ENCODE data around the gene IRF2.

The IRF2 gene

DNA sequence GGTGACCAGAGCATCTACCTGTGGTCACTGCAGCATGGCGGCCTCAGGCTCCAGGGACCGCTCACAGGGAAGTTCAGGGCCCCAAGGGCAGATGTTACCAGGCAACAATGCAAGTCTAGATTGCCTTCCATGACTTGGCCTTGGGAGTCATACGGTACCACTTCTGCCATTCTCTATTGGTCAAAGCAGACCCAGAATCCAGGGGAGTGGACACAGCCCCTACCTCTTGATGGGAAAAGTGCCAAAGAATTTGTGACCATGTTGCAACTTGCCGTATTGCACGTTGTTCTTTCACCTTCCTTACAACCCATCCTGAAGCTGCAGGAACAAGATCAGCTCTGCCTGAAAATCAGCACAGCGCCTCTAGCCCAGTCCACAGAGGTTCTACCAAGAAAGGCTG, 111.1 kb downstream of the IRF2 start:
- TF ChIP-seq ZFX (IDR thresholded peaks at IDR 0.05; ENCODE audit: borderline replicate concordance) = no peak
- TF ChIP-seq, protein P1, sequence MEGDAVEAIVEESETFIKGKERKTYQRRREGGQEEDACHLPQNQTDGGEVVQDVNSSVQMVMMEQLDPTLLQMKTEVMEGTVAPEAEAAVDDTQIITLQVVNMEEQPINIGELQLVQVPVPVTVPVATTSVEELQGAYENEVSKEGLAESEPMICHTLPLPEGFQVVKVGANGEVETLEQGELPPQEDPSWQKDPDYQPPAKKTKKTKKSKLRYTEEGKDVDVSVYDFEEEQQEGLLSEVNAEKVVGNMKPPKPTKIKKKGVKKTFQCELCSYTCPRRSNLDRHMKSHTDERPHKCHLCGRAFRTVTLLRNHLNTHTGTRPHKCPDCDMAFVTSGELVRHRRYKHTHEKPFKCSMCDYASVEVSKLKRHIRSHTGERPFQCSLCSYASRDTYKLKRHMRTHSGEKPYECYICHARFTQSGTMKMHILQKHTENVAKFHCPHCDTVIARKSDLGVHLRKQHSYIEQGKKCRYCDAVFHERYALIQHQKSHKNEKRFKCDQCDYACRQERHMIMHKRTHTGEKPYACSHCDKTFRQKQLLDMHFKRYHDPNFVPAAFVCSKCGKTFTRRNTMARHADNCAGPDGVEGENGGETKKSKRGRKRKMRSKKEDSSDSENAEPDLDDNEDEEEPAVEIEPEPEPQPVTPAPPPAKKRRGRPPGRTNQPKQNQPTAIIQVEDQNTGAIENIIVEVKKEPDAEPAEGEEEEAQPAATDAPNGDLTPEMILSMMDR (IDR thresholded peaks at IDR 0.05) = no peak
- H3K27ac ChIP-seq = no peak overlapping the region

DNA sequence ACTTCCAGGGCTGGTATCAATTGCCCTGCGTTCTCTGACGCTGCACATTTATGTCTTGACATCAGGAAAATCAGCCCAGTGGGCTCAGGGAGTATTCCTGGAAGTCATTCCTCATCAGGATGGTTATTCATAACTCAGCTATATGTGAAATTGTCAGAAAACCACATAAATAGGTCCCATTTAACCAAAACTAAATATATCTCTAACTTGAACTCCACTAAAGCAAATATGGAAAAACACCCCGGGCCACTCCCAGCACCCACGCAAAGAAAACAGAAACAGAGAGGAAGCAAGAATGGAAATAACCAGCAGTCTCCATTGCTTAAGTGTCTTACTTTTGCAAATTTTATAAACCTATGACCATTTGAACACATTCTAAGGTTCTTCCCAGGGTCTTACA, 112.0 kb downstream of the IRF2 start:
- no peak for TF ChIP-seq ZFX (IDR thresholded peaks at IDR 0.05; ENCODE audit: borderline replicate concordance)
- TF ChIP-seq, protein P1 (IDR thresholded peaks at IDR 0.05) = no peak
- no peak overlapping the region for H3K27ac ChIP-seq

DNA sequence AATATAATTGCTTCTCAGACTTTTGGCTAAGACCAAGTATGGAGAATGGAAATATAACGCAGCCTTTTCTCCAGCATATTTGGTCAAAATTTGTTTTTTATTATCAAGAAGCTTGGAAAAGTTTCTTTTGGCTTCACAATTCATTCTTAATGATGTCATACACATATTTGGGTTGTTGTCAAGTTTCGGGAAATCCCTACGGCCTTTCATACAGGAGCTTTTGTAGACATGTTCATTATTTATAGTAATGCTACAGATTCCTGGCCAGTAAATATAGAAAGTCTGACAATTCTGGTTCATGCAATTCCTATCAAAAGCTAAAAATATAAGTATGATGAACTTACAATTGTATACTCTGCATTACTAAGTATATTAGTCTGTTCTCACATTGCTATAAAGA, 112.9 kb downstream of the IRF2 start:
- TF ChIP-seq, protein P1 (IDR thresholded peaks at IDR 0.05) = no peak
- no peak for TF ChIP-seq ZFX (IDR thresholded peaks at IDR 0.05; ENCODE audit: borderline replicate concordance)
- no peak overlapping the region for H3K27ac ChIP-seq

DNA sequence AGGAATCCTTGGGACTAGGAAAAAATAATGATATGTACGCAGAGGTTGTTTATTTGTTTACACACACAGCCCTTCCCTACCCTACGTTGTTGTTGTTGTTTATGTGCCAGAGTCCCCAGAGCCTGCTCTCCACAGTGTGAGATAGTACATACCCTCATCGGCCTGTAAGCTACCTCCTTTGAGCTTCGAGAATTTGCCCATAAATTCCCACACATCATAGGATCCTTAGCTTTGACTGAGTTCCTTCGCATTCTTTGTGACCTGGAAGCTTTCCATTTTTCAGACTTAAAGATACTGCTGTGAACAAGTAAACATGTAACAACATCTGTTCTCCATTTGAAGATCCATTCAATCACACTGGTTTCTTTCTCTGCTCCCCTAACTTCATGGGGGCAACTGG, 114.5 kb downstream of the IRF2 start:
- no peak overlapping the region for H3K27ac ChIP-seq
- TF ChIP-seq, protein P1 (IDR thresholded peaks at IDR 0.05) = no peak
- TF ChIP-seq ZFX (IDR thresholded peaks at IDR 0.05; ENCODE audit: borderline replicate concordance) = no peak

DNA sequence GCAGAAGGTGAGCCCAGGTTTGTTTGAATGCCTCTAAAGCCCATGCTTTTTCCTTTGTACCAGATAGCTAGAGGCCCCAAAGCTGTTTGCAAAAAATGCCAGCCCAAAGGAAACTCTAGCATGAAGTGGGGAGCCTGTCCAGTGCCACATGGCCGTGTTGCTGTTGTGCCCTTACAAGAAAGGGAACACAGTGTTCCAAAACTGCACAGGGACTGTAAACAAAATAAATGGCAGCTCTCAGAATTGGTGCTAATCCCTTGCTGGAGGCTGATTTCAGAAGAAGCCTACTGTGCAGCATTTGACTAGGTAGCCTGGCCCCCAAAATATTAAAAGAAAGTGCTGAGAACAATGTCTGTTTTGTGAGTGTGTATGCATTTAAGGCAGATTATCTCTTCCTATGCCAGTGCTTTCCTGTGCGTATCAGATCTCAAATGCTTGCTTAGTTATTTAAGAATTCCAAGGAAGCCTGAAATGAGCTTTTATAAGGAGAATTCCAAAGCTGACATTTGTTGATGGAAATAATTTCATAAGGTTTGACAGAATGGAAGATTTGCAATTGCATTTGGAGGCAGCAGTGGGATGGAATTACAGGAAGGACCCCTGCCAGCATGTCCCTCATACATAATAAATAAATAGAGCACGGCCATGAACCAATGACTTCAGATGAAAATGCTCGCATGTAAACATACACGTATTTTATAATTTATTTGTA, 115.7 kb downstream of the IRF2 start:
- TF ChIP-seq ZFX (IDR thresholded peaks at IDR 0.05; ENCODE audit: borderline replicate concordance) = no peak
- TF ChIP-seq, protein P1 (IDR thresholded peaks at IDR 0.05) = no peak
- no peak overlapping the region for H3K27ac ChIP-seq

DNA sequence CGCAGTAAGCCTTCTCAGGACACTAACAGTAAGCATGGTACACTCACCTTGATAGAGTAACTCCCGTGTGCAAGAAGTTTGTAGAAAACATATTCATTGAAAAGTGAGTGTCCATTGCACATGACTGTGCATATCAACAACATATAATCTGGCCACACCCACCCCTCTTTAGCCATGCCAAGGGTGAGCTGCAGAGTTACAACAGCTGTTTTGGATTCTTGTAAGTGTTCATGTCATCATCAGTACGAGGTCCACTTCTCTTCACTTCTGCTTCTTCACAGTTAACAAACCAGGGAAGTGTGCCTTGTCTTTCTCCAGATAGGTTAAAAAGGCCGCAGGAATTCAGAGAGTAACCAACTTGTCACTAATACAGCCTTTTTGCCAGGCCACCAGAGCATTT, 116.6 kb downstream of the IRF2 start:
- TF ChIP-seq, protein P1 (IDR thresholded peaks at IDR 0.05) = no peak
- TF ChIP-seq ZFX (IDR thresholded peaks at IDR 0.05; ENCODE audit: borderline replicate concordance) = no peak

DNA sequence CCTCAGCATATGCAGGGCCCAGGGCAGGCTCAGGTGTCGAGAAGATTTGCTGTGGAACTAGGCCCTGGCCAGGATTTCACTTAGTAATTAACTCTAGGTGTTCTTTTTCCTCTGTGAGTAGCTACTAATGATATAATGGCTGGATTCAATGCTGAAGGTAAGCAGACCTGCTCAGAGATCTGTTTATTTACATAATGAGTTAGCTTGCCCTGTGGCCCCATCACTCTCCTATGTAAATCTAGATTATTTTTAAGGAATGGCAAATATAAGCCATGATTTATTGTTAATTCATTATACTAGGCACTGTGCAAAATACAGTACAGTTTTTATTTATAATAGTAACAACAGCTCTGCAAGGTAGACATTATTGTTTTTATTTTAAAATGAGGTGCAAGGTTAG, 117.2 kb downstream of the IRF2 start:
- H3K27ac ChIP-seq = no peak overlapping the region
- TF ChIP-seq ZFX (IDR thresholded peaks at IDR 0.05; ENCODE audit: borderline replicate concordance) = no peak
- TF ChIP-seq, protein P1 (IDR thresholded peaks at IDR 0.05) = no peak

More for the DNA sequence above, 116.6 kb downstream of the IRF2 start:
- H3K27ac ChIP-seq = no peak overlapping the region

Data from 22Rv1 (cell line).